ENCODE data around the gene MAGI2. TPM values are rescaled to one million over a fixed set of nuclear protein-coding genes. Genes with fewer than 3 reads are reported as not detected.

The MAGI2 gene
- total and polyA plus RNA-seq, 2 of the 13 experiments (the other 11 are each of a cell fraction or from before 2014, with no cell fraction given) = 1.5 to 3.8 TPM

DNA sequence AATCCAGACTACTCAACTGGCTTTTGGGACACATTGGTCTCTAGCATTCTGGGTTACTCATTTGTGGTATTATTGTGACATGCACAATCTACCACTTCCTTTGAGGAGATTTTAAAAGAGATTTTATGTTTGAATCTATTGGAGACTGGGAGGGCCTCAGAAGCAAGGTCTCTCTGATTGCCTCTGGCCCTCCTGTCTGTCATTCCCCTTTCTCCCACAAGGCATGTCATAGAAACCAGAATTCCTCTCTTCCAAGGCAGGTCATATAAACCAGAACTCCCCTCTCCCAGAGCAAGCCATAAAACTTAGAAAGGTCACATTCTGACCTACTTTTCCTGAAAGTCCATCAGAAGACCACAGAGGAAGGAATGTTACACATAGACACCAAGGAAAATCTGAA lies 877.2 kb downstream of the MAGI2 start (continued):
- TF ChIP-seq ZNF598 (CRISPR knock-in tag; IDR thresholded peaks at IDR 0.05; ENCODE audit: borderline replicate concordance) = no peak
- no peak for TF ChIP-seq REL (CRISPR knock-in tag; conservative IDR thresholded peaks at IDR 0.05)
- TF ChIP-seq ZNF337 (CRISPR knock-in tag; IDR thresholded peaks at IDR 0.05; ENCODE audit: borderline replicate concordance, low read depth) = no peak
- TF ChIP-seq ZNF276 (CRISPR knock-in tag; IDR thresholded peaks at IDR 0.05; ENCODE audit: low read depth) = no peak

DNA sequence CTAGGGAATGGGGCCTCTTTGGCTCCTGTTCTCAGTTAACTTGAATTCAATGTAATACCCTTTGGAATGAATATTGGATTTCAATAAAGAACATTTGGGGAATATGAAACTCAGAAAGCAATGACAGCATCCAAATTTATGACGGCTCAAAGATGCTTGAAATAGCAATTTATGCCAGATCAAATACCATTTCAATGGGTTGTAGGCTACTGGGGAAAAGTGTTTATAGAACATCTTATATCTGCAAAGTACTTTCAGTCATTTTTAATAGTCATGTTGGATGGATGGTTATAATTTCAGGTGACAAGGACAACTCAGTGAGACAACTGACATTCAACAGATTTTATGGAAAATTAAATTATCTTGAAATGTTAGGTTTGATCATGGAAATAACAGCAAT lies 882.2 kb downstream of the MAGI2 start:
- Histone ChIP-seq H3K4me3 (replicated peaks in 1 of 3; ENCODE audit: insufficient read depth in 1 of 3, low read depth in 2 of 3, low read length in 3 of 3) (no peak overlapping the region), H3K27me3 (ENCODE audit: control insufficient read depth in 1 of 2, insufficient read depth in 2 of 2, low read length in 2 of 2) (no peaks in the 10 kb centered on the region), H3K4me2 (ENCODE audit: low read depth, low read length) (no peak overlapping the region), H3K9ac (ENCODE audit: insufficient read depth, low read depth, low read length) (no peak overlapping the region), H4K20me1 (ENCODE audit: insufficient read depth, low read length) (no peaks in the 10 kb centered on the region), H3K36me3 (replicated peaks in 1 of 2; ENCODE audit: control insufficient read depth in 1 of 2, insufficient read depth in 2 of 2, low read length in 2 of 2) (no peaks in the 10 kb centered on the region), H3K27ac (ENCODE audit: extremely low read length, insufficient read depth, low read length) (no peak overlapping the region), H2AFZ (ENCODE audit: low read length) (no peak overlapping the region), H3K9me3 (ENCODE audit: low read length) (no peaks in the 10 kb centered on the region), H3K79me2 (ENCODE audit: insufficient read depth, low read length) (no peaks in the 10 kb centered on the region), H3K4me1 (ENCODE audit: insufficient read depth, low read length) (no peaks in the 10 kb centered on the region)
- BruUV-seq (replicated peaks) = no TSS peak
- whole genome bisulfite sequencing (ENCODE audit: low lambda C conversion rate) = 3% methylated on average over 1 of the region's 1 CpG
- DNase-seq (ENCODE audit: low spot score) = no peak
- ATAC-seq = no peak
- FAIRE-seq = no peak
- in situ Hi-C loops (cut with HindIII; ENCODE audit: extremely low pct_ligation_motif_present, low pct_unique_long_range_greater_than_20kb) = no loop called here
- POLR2A ChIA-PET = no interaction called here
- CTCF ChIA-PET (ENCODE audit: low intra/inter-chr PET ratio, low total read pairs) = no interaction called here
- intact Hi-C loops (cut with micrococcal nuclease; ENCODE audit: unreplicated experiment) = no loop called here
- TF ChIP-seq ETS1 (CRISPR knock-in tag; IDR thresholded peaks at IDR 0.05) = no peak
- no peak for TF ChIP-seq ZNF850 (CRISPR knock-in tag; conservative IDR thresholded peaks at IDR 0.05)
- no peak for TF ChIP-seq CTCF (CRISPR knock-in tag; IDR thresholded peaks at IDR 0.05)
- TF ChIP-seq, protein P1, sequence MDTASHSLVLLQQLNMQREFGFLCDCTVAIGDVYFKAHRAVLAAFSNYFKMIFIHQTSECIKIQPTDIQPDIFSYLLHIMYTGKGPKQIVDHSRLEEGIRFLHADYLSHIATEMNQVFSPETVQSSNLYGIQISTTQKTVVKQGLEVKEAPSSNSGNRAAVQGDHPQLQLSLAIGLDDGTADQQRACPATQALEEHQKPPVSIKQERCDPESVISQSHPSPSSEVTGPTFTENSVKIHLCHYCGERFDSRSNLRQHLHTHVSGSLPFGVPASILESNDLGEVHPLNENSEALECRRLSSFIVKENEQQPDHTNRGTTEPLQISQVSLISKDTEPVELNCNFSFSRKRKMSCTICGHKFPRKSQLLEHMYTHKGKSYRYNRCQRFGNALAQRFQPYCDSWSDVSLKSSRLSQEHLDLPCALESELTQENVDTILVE (CRISPR knock-in tag; IDR thresholded peaks at IDR 0.05) = no peak
- TF ChIP-seq SMYD3 (CRISPR knock-in tag; IDR thresholded peaks at IDR 0.05) = no peak
- no peak for TF ChIP-seq ZNF350 (CRISPR knock-in tag; IDR thresholded peaks at IDR 0.05; ENCODE audit: borderline replicate concordance, low read depth)
- TF ChIP-seq, protein P2, sequence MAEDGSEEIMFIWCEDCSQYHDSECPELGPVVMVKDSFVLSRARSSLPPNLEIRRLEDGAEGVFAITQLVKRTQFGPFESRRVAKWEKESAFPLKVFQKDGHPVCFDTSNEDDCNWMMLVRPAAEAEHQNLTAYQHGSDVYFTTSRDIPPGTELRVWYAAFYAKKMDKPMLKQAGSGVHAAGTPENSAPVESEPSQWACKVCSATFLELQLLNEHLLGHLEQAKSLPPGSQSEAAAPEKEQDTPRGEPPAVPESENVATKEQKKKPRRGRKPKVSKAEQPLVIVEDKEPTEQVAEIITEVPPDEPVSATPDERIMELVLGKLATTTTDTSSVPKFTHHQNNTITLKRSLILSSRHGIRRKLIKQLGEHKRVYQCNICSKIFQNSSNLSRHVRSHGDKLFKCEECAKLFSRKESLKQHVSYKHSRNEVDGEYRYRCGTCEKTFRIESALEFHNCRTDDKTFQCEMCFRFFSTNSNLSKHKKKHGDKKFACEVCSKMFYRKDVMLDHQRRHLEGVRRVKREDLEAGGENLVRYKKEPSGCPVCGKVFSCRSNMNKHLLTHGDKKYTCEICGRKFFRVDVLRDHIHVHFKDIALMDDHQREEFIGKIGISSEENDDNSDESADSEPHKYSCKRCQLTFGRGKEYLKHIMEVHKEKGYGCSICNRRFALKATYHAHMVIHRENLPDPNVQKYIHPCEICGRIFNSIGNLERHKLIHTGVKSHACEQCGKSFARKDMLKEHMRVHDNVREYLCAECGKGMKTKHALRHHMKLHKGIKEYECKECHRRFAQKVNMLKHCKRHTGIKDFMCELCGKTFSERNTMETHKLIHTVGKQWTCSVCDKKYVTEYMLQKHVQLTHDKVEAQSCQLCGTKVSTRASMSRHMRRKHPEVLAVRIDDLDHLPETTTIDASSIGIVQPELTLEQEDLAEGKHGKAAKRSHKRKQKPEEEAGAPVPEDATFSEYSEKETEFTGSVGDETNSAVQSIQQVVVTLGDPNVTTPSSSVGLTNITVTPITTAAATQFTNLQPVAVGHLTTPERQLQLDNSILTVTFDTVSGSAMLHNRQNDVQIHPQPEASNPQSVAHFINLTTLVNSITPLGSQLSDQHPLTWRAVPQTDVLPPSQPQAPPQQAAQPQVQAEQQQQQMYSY (CRISPR knock-in tag; IDR thresholded peaks at IDR 0.05) = no peak
